Activated T-cell treated with anti-CD3 and anti-CD28 coated beads, Interleukin-2, amount 50 U/mL, for 4 hours (primary cell): ENCODE data around the gene ZNF236. TPM values are rescaled to one million over a fixed set of nuclear protein-coding genes. Genes with fewer than 3 reads are reported as not detected.
A peak's percentile ranks its signal among the peaks of the same experiment; 100 is the strongest.
"Not testable (repeated sequence)": the region's sequence is repeated elsewhere in the genome, so short reads cannot be mapped to it uniquely, and the experiment has no call there.

Experiments
- ATAC-seq, 2 donors: fragments of 200-7000 bp; cut with Tn5 transposase; one replicate each; pipeline ENCODE4 v1.10.0; 2021
- DNase-seq: peaks from one replicate; pipeline ENCODE4 v3.0.0-alpha.2; 2020
- H3K27me3 Mint-ChIP-seq: one replicate; pipeline ENCODE4 v1.8.0; 2021; ENCODE audit warnings: low read depth, mixed read lengths
- H3K36me3 Mint-ChIP-seq: one replicate; pipeline ENCODE4 v1.8.0; 2022; ENCODE audit warnings: mixed read lengths; ENCODE audit not compliant: insufficient read depth
- H3K4me1 Mint-ChIP-seq: one replicate; pipeline ENCODE4 v1.8.0; 2021; ENCODE audit warnings: low read depth, mixed read lengths
- H3K4me3 Mint-ChIP-seq: one replicate; pipeline ENCODE4 v1.8.0; 2021; ENCODE audit warnings: mild to moderate bottlenecking, moderate library complexity, mixed read lengths
- H3K9me3 Mint-ChIP-seq: one replicate; pipeline ENCODE4 v1.8.0; 2021; ENCODE audit warnings: mixed read lengths
- total RNA-seq, 3 donors: library from RNA; stranded (reverse); gene quantifications; one replicate each; pipeline ENCODE4 v1.2.1, GENCODE V29; 2021

ZNF236 gene
- total RNA-seq: 10 to 100 TPM; 13.9 to 16.6 (median 15.5) TPM

DNA sequence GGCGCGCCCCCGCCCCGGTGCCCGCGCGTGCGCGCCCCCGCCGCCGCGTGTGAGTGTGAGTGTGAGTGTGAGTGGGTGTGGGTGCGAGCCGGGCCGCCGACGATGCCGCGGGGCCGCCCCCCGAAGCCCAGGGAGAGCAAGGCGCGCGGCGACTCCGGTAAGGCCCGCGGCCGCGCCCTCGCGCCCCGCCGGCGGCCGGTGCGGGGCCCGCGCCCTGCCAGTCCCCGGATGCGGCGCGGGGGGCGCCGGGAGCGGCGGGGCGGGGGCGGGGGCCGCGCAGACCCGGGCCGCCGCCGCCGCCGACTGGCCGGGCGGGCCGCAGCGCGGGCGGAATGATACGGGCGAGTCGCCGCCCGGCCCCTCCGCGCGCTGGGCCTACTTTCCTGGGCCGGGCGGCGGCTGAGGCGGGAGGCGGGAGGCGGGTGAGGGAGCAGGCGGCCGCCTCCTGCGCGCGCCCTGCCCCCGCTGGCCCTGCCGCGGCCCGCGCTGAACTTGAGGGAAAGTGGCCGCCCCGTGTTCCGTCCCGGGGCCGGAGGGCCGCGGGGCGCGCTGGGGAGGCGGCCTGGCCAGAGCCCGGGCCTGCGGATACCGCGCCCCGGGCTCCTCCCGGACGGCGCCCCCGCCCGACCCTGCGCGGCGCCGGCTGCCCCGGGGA lies at the start of gene ZNF236:
Gene ZNF236, plus strand, starts transcription at position 52 of the 655 bp plus-strand sequence. Its CDS starts 51 bp downstream, at position 103.
- H3K27me3 Mint-ChIP-seq: no peaks in the 10 kb centered on the region
- ATAC-seq (peak; percentile 67 to 68), DNase-seq (peak; percentile 67)
- H3K36me3 Mint-ChIP-seq: peaks cover 2% of the 10 kb centered on the region
- H3K4me1 Mint-ChIP-seq: peaks cover 51% of the 10 kb centered on the region
- no peaks in the 10 kb centered on the region for H3K9me3 Mint-ChIP-seq
- peak within 1 kb of the TSS; percentile 90 for H3K4me3 Mint-ChIP-seq

- H3K36me3 Mint-ChIP-seq: no peaks in the 10 kb centered on the region
- H3K4me1 Mint-ChIP-seq: no peaks in the 10 kb centered on the region
- no peak overlapping the region for H3K4me3 Mint-ChIP-seq
- no peak for ATAC-seq
- H3K27me3 Mint-ChIP-seq: peaks cover 8% of the 10 kb centered on the region
- H3K9me3 Mint-ChIP-seq: peaks cover 17% of the 10 kb centered on the region
- no peak for DNase-seq
These were observed 49.7 kb upstream of the ZNF236 start for GRCh38 chr18:76772665-76773064.

GRCh38 chr18:76777036-76777435 lies 45.3 kb upstream of the ZNF236 start:
- H3K4me1 Mint-ChIP-seq, H3K27me3 Mint-ChIP-seq, H3K9me3 Mint-ChIP-seq, H3K36me3 Mint-ChIP-seq, ATAC-seq, H3K4me3 Mint-ChIP-seq, DNase-seq: not testable (repeated sequence)

GRCh38 chr18:76783786-76784484 lies 38.4 kb upstream of the ZNF236 start:
- H3K27me3 Mint-ChIP-seq: peaks cover 18% of the 10 kb centered on the region

DNA sequence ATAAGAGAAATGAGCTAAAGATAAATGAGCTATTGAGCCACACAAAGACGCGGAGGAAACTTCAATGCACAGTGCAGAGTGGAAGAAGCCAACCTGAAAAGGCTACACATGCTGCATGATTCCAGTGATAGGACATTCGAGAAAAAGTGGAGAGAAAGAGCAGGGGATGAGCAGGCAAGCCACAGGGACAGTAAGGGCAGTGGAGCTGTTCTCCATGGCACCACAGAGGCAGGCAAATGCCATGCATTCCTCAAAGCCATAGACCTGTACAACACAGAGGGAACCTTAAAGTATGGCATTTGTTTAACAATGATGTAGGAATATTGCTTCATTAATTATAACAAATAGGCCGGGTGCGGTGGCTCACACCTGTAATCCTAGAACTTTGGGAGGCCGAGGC lies 36.5 kb upstream of the ZNF236 start:
- ATAC-seq (no peak), DNase-seq (no peak)
- peaks cover 13% of the 10 kb centered on the region for H3K27me3 Mint-ChIP-seq
- H3K4me1 Mint-ChIP-seq: peaks cover 2% of the 10 kb centered on the region
- H3K4me3 Mint-ChIP-seq: no peak overlapping the region
- no peaks in the 10 kb centered on the region for H3K36me3 Mint-ChIP-seq
- H3K9me3 Mint-ChIP-seq: no peaks in the 10 kb centered on the region

More at GRCh38 chr18:76783786-76784484, 38.4 kb upstream of the ZNF236 start:
- Mint-ChIP-seq H3K4me1 (peaks cover 2% of the 10 kb centered on the region), H3K36me3 (no peaks in the 10 kb centered on the region), H3K9me3 (no peaks in the 10 kb centered on the region), H3K4me3 (no peak overlapping the region)
- ATAC-seq: no peak
- DNase-seq: no peak

DNA sequence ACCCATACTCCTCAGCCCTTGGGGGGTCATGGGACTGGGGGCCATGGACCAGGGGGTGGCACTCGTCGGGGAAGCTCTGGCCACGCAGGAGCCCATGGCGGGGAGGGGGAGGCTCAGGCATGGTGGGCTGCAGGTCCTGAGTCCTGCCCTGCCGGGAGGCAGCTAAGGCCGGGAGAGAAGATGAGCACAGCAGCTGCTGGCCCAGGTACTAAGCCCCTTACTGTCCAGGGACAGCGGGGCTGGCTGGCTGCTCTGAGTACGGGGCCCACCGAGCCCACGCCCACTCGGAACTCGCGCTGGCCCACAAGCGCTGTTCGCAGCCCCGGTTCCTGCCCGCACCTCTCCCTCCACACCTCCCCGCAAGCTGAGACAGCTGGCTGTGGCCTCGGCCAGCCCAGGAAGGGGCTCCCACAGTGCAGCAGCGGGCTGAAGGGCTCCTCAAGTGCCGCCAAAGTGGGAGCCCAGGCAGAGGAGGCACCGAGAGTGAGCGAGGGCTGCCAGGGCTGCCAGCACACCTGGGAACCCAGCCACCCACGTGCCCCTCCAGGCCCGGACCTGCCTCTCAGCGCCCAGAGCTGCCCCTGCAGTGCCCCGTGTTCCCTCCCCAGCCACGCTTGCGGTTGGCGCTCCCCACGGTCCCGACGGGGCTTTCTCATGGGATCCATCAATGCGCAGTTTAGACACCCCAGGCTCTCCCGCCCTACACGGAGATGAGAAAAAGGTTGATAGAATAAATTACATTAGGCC lies 33.6 kb upstream of the ZNF236 start:
- no peaks in the 10 kb centered on the region for H3K36me3 Mint-ChIP-seq
- DNase-seq (no peak), ATAC-seq (no peak)
- no peaks in the 10 kb centered on the region for H3K9me3 Mint-ChIP-seq
- H3K4me3 Mint-ChIP-seq: no peak overlapping the region
- peaks cover 6% of the 10 kb centered on the region for H3K27me3 Mint-ChIP-seq
- H3K4me1 Mint-ChIP-seq: peaks cover 2% of the 10 kb centered on the region

- no peak for DNase-seq
- no peak for ATAC-seq
- H3K36me3 Mint-ChIP-seq: no peaks in the 10 kb centered on the region
- peaks cover 2% of the 10 kb centered on the region for H3K4me1 Mint-ChIP-seq
- peaks cover 16% of the 10 kb centered on the region for H3K27me3 Mint-ChIP-seq
- no peaks in the 10 kb centered on the region for H3K9me3 Mint-ChIP-seq
- no peak overlapping the region for H3K4me3 Mint-ChIP-seq
These were observed 31.3 kb upstream of the ZNF236 start for GRCh38 chr18:76791106-76791505.

- no peaks in the 10 kb centered on the region for H3K36me3 Mint-ChIP-seq
- no peak for ATAC-seq
- H3K27me3 Mint-ChIP-seq: peaks cover 16% of the 10 kb centered on the region
These were observed 30.7 kb upstream of the ZNF236 start for GRCh38 chr18:76791642-76792041.

DNA sequence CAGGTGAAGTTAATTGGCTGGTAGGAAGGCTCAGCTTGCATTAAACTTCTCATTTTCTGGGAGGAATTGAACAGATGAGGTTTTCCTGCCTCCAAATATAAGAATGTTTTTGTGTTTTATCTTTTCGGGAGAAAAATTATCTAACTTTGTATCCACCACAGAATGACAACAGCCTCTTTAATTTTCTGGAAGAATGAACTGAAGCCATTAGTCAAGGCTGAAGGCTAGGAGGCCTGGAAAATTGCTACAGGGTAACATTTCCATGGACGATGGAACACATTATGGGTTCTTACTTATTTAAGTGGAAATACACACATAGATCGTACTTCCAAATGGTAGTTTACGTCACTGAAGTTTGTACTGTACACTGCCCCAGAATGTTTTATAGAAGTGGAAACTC lies 28.0 kb upstream of the ZNF236 start:
- DNase-seq (no peak), ATAC-seq (no peak)
- H3K4me3 Mint-ChIP-seq: no peak overlapping the region
- no peaks in the 10 kb centered on the region for H3K4me1 Mint-ChIP-seq
- H3K27me3 Mint-ChIP-seq: peaks cover 13% of the 10 kb centered on the region
- H3K36me3 Mint-ChIP-seq: no peaks in the 10 kb centered on the region
- peaks cover 5% of the 10 kb centered on the region for H3K9me3 Mint-ChIP-seq

More at GRCh38 chr18:76791642-76792041, 30.7 kb upstream of the ZNF236 start:
- no peak overlapping the region for H3K4me3 Mint-ChIP-seq
- peaks cover 2% of the 10 kb centered on the region for H3K4me1 Mint-ChIP-seq
- no peaks in the 10 kb centered on the region for H3K9me3 Mint-ChIP-seq
- no peak for DNase-seq

GRCh38 chr18:76801567-76802505 lies 20.5 kb upstream of the ZNF236 start:
- DNase-seq (peak; percentile 34), ATAC-seq (peak; percentile 89 to 91)
- Mint-ChIP-seq H3K4me1 (peaks cover 11% of the 10 kb centered on the region), H3K9me3 (peaks cover 5% of the 10 kb centered on the region), H3K36me3 (no peaks in the 10 kb centered on the region), H3K27me3 (peaks cover 14% of the 10 kb centered on the region), H3K4me3 (no peak overlapping the region)

- no peak for ATAC-seq
- no peaks in the 10 kb centered on the region for H3K9me3 Mint-ChIP-seq
- peaks cover 14% of the 10 kb centered on the region for H3K27me3 Mint-ChIP-seq
- peaks cover 11% of the 10 kb centered on the region for H3K4me1 Mint-ChIP-seq
- no peaks in the 10 kb centered on the region for H3K36me3 Mint-ChIP-seq
- H3K4me3 Mint-ChIP-seq: no peak overlapping the region
- no peak for DNase-seq
These were observed 18.9 kb upstream of the ZNF236 start for GRCh38 chr18:76803413-76803812.

DNA sequence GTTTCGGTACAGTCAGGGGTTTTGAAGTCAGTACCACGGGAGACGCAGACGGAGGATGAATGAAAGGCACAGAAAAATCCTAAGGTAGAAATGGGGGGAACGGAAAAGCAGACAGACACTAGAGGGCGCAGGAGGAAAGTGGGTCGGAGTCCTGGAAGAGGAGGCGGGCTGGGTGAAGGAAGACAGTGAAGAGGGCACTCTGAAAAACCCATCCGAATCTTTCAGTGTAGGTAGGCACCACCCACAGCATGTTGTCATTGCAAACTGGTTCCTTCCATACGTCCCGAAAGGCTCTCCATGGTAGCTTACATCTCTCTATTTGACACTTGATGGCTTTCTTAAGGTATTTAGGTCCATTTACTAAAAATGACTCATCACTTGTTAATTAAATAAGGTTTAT lies 18.5 kb upstream of the ZNF236 start:
- peaks cover 11% of the 10 kb centered on the region for H3K4me1 Mint-ChIP-seq
- H3K9me3 Mint-ChIP-seq: no peaks in the 10 kb centered on the region
- H3K27me3 Mint-ChIP-seq: peaks cover 14% of the 10 kb centered on the region
- peak; percentile 67 to 76 for ATAC-seq
- DNase-seq: peak; percentile 70
- H3K4me3 Mint-ChIP-seq: no peak overlapping the region
- no peaks in the 10 kb centered on the region for H3K36me3 Mint-ChIP-seq

DNA sequence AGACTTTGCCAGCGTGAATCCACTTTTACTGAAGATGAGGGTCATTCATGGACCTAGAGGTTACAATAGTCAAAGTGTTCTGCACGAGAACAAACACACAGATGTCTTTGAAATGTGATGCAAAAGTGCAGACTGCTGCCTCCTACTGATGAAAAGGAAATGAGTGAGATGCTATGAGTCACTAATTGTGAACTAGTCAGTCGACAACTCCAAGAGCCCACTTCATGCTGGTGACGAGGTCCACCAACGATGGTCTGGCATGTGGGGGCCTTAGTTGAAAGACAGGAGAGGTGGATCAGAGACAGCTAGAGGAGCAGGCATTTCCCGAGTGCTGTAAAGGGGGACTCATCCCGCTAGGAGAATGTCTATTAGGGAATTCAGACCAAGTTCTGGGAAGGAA lies 17.1 kb upstream of the ZNF236 start:
- H3K36me3 Mint-ChIP-seq: peaks cover 3% of the 10 kb centered on the region
- DNase-seq (no peak), ATAC-seq (no peak)
- no peak overlapping the region for H3K4me3 Mint-ChIP-seq
- peaks cover 11% of the 10 kb centered on the region for H3K4me1 Mint-ChIP-seq
- no peaks in the 10 kb centered on the region for H3K9me3 Mint-ChIP-seq
- peaks cover 14% of the 10 kb centered on the region for H3K27me3 Mint-ChIP-seq

DNA sequence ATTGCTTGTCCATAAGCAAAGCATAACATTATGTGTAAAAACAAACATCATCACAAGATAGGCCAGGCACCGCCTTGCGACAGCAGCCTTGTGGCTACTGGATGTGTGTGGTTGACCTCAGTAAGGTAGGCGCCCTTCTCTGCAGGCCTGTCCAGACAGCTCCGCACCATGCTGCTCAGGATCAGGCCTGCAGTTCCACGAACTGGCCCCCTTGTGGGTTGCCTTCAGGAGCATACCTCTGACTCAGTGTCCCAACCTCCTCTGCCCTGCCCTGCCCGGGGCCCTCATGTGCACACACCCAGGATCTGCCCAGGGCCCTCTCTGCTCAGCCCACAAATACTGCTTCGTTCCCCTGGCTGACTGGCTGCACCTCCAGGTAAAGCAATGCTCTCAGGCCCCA lies 16.1 kb upstream of the ZNF236 start:
- DNase-seq (no peak), ATAC-seq (no peak)
- Mint-ChIP-seq H3K4me3 (no peak overlapping the region), H3K4me1 (peaks cover 11% of the 10 kb centered on the region), H3K9me3 (no peaks in the 10 kb centered on the region), H3K27me3 (peaks cover 6% of the 10 kb centered on the region), H3K36me3 (peaks cover 6% of the 10 kb centered on the region)
